GM21786 (cell line): ENCODE measurements around the gene MINDY4.
"Not testable (repeated sequence)": the region's sequence is repeated elsewhere in the genome, so short reads cannot be mapped to it uniquely, and the experiment has no call there.

Experiments
- ATAC-seq: cut with Tn5 transposase; IDR thresholded peaks from one replicate; pipeline ENCODE4 v1.9.1; 2021; ENCODE audit not compliant: unreplicated experiment

The MINDY4 gene

DNA sequence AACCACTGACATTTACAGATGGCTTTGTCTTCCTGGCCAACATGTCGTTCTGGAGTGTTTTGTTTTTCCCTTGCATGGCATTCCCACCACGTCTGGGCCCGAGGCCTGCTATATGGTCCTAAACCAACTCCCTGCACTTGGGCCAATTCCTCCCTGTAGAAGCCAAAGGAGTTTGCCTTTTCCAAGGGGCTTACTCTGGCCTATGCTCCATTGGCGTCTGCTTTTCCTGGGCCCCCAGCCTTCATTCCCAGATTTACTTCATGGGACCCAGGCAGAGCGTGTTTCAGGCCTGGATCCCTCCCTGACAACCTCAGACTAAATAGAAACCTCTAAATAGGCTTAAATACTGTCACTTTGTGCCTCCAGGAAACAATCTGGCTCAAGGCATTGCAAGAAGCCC lies 60.7 kb downstream of the MINDY4 start:
- no peak for ATAC-seq

- not testable (repeated sequence) for ATAC-seq
These were observed 62.9 kb downstream of the MINDY4 start for GRCh38 chr7:30834017-30834674.

DNA sequence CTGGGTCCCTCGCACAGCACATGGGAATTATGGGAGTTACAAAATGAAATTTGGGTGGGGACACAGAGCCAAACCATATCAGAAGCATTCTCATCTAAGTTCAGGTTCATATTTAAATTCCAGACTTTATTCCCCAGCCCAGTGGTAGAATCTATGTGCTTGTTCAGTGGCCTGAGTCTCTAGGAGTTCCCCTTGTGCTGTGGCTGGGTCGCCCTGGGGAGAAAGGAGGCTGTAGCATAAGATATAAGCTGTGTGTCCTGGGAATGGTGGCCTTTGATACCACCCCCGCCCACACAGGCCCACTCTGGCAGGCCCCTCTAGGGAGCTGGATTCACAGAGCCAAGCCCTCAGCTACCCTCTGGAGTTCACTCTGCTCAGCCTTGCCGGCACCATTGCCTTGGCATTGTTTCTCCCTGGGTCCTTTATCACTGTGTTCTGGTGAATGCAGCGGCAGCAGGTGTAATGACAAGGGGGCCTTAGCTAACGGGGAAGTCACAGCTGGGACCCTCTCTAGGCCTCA lies 64.2 kb downstream of the MINDY4 start:
- ATAC-seq, result no peak

GRCh38 chr7:30836991-30837390 lies 65.8 kb downstream of the MINDY4 start:
- ATAC-seq, result no peak

DNA sequence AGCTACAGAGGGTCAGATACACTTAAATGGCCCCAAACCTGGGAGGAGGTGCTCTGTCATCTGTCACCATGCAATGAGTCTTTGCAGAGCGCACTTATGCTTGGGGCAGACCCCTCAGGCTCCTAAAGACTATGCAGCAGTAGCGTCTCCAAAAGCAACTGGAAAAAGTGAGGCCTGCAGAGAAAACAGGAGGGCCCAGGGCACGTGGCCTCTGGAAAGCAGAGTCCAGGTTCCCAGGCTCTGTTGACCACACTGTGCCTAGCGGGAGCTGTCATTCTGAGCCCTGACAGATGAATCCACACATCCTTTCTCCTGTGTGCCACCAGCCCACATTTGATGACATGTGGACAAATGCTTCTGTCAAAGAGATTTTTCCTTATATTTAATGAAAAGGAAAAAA lies 66.4 kb downstream of the MINDY4 start:
- ATAC-seq, result no peak

DNA sequence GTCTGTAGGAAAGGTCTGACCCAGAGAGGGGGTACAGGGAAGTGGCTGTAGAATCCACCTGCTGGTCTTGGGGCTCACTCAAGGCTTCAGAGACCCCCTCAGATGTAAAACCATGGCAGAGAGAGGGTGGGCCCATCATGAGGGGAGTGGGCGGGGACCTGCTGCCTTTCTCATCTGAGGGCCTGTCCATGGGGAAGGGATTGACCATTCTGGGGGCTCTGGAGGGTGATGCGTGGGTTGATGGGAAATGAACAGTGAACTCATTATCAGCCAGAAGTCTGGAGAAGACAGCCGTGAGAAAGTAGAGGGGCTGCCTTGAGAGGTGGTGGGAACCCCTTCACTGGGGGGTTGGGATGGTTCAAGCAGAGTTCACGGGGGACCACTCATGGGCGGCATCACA lies 66.8 kb downstream of the MINDY4 start:
- ATAC-seq, result no peak

GRCh38 chr7:30840141-30841024 lies 69.2 kb downstream of the MINDY4 start:
- ATAC-seq, result no peak

- no peak for ATAC-seq
These were observed 70.0 kb downstream of the MINDY4 start for GRCh38 chr7:30841025-30841735.

DNA sequence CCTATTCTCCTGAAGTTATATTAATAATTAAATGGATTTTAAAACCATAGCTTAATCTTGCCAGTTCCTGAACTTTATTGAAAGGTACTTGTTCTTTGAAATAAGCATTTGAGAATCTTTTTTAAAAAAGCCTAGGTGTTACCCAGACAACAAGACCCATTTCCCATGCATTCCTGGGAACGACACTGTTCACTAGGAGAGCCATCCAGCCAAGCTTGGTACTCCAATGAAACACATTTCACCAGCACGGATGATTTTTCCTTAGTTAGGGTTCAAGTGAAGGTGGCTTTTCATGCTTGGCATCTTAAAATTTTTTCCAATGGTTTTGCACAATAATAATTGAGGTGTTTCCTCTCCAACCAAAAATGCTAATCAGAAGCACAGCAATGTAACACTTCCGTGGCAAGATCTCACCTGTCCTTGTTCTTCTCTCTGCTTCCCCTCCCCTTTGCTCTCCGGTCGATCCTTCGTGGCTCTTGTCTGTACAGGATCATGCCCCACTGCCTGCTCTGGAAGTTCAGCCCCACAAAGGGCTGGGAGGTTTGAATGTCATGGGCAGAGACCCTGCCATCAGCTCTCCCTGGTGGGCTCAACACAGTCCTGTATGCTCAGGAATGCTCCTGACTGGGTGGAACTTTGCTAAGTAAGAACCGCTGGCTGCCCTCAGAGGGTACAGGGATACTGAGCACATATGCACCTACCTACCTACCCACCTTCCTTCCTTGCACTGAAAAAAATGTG lies 70.8 kb downstream of the MINDY4 start:
- no peak for ATAC-seq

GRCh38 chr7:30842542-30843451 lies 71.6 kb downstream of the MINDY4 start:
- no peak for ATAC-seq

DNA sequence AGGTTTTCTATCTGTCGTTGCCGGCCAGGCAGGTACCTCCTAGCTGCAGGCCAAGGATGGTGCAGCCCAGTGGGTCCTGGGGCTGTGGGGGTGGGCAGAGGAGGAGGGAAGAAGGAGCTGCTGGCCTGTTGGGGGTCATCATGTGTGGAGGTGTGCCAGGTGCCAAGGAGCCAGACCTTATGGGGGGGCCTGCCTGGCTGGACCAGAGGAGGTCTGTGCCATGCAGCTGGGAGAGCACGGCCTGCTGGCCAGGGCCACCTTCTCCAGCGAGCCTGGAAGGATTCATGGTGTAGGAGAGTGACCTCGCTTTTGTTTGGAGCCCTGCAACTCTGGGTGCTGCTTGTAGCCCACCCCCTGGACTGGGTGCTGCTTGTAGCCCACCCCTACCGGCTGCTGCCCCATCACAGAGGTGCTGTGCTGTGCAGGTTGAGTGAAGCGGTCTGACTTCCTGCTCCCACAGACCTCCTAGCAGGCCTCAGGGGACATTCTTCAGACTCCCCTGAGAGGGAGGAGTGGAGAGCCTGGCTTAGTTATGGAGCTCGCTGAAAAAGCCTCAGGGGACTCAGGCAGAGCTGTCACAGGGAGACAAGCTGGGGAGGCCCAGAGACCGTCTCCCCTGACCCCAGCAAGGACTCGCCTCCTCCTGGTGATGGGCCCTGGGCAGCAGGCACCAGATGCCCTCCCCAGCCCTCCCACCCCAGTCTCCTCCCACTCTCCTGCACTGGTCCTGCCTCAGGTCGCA lies 72.7 kb downstream of the MINDY4 start:
- no peak for ATAC-seq

GRCh38 chr7:30844483-30844874 lies 73.3 kb downstream of the MINDY4 start:
- no peak for ATAC-seq

- no peak for ATAC-seq
These were observed 73.7 kb downstream of the MINDY4 start for GRCh38 chr7:30844916-30845315.

DNA sequence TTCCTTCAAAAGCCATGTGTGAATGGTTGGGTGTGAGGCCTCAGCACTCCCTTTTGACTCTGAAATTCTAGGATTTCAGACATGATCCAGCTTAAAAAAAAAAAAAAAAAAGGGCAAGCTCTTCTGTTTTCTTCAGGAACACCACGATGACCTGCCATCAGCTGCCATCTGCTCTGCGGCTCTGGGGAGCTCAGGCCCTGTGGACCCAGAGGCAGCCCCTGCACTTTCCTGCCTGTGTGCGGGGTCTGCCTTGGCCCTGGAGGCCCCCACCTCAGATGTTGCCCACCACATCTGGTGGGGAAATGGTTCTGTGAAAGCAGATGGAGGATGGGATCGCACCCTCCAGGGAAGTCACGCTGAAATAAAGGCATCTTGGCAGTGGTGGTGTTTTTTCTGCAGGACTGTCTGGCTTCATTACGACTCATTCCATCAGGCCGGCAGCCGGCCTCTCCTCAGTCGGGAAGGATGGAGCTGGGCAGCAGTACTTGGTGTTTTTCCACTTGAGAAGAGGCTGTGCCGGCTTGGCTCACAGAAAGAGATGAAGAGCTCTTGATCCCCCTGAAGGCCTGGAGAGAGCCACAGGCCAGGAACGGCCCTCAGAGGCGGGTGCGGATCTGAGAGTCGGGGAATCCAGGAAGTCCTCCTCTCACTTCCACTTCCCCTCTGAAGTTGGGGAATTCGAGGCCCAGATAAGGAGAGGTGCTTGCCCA lies 74.4 kb downstream of the MINDY4 start:
- no peak for ATAC-seq

GRCh38 chr7:30846378-30846777 lies 75.2 kb downstream of the MINDY4 start:
- no peak for ATAC-seq

- ATAC-seq, result no peak
These were observed 77.1 kb downstream of the MINDY4 start for GRCh38 chr7:30848121-30848855.

- no peak for ATAC-seq
These were observed 78.3 kb downstream of the MINDY4 start for GRCh38 chr7:30849565-30849964.

GRCh38 chr7:30850426-30850825 lies 79.2 kb downstream of the MINDY4 start:
- no peak for ATAC-seq
